Gastrocnemius medialis (tissue), 4 donors: ENCODE results near the gene CES2.
A peak's percentile ranks its signal among the peaks of the same experiment; 100 is the strongest.

Experiments
- POLR2A ChIP-seq, 2 donors: fragments of 450-650 bp; IDR thresholded peaks; one replicate each; pipeline ENCODE4 v1.6.1; 2017; ENCODE audit warnings: antibody characterized with exemption in 2 of 2, mild to moderate bottlenecking in 2 of 2, moderate library complexity in 2 of 2
- TF ChIP-seq, protein P1 (sequence below), 5 experiments: fragments of 450-650 bp in 3 of 5; fragments of 200-600 bp in 2 of 5; sonication (generic) in 2 of 5; IDR thresholded peaks in 4 of 5; conservative IDR thresholded peaks in 1 of 5; 1 replicate in 4 of 5; 2 replicates in 1 of 5; pipeline ENCODE4 v1.5.1; 2016 to 2019; ENCODE audit warnings: antibody characterized with exemption in 5 of 5, mild to moderate bottlenecking in 3 of 5, moderate library complexity in 3 of 5

DNA sequence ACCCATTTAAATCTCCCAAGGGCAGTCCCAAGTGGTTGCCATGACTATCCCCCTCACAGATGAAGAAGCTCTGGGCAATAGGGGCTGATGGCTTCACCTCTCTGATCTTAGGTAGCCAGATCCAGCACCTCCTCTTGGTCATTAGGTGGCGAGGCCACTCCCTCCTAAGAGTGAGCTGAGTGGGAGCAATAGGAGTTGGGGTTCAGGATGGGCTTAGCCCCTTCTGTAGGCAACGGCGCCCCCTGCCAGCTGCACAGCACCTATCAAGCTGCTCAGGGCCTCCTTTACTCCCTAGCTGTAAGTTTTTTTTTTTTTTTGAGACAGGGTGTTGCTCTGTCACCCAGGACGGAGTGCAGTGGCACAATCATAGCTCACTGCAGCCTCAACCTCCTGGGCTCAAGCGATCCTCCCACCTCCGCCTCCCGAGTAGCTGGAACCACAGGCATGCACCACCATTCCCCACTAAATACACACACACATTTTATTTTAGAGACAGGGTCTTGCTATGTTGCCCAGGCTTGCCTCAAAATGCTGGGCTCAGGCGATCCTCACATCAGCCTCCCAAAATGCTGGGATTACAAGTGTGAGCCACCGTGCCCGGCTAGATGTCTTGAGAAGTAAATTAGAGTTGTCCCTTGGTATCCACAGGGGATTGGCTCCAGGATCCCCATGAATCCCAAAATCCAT lies 6.5 kb upstream of the CES2 start:
- TF ChIP-seq, protein P1, sequence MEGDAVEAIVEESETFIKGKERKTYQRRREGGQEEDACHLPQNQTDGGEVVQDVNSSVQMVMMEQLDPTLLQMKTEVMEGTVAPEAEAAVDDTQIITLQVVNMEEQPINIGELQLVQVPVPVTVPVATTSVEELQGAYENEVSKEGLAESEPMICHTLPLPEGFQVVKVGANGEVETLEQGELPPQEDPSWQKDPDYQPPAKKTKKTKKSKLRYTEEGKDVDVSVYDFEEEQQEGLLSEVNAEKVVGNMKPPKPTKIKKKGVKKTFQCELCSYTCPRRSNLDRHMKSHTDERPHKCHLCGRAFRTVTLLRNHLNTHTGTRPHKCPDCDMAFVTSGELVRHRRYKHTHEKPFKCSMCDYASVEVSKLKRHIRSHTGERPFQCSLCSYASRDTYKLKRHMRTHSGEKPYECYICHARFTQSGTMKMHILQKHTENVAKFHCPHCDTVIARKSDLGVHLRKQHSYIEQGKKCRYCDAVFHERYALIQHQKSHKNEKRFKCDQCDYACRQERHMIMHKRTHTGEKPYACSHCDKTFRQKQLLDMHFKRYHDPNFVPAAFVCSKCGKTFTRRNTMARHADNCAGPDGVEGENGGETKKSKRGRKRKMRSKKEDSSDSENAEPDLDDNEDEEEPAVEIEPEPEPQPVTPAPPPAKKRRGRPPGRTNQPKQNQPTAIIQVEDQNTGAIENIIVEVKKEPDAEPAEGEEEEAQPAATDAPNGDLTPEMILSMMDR (IDR thresholded peaks at IDR 0.05 in 4 of 5, conservative IDR thresholded peaks at IDR 0.05 in 1 of 5): peak; percentile 41 to 69 (median 62)
- peak in 1 of 2 donors; percentile 31 for TF ChIP-seq POLR2A (IDR thresholded peaks at IDR 0.05)
